ENCODE results near the gene NKX6-2. TPM values are rescaled to one million over a fixed set of nuclear protein-coding genes. Genes with fewer than 3 reads are reported as not detected.

NKX6-2 gene
- total and polyA plus RNA-seq, 2 donors from 2014 or later = 2.5 TPM; not detected in 1

- Histone ChIP-seq H3K9ac (ENCODE audit: low read length in 3 of 3) (no peak overlapping the region), H3K27ac (ENCODE audit: low read depth in 2 of 2, low read length in 2 of 2) (no peak overlapping the region), H3K4me1 (ENCODE audit: control insufficient read depth in 2 of 3, insufficient read depth in 2 of 3, low read depth in 1 of 3, low read length in 3 of 3) (no peaks in the 10 kb centered on the region), H3K27me3 (ENCODE audit: control insufficient read depth, insufficient read depth, low read length) (no peaks in the 10 kb centered on the region), H3K9me3 (ENCODE audit: control insufficient read depth in 2 of 3, insufficient read depth in 1 of 3, low read length in 3 of 3) (peaks cover 0 to 6% (median 0%) of the 10 kb centered on the region in 3 donors), H3K36me3 (ENCODE audit: control insufficient read depth in 2 of 3, insufficient read depth in 3 of 3, low read length in 3 of 3) (no peaks in the 10 kb centered on the region), H3K4me3 (ENCODE audit: low read length in 3 of 3) (no peak overlapping the region)
- TF ChIP-seq CTCF (IDR thresholded peaks at IDR 0.05; ENCODE audit: borderline replicate concordance, extremely low read depth, insufficient read depth) = no peak
- intact Hi-C loops (cut with DNase I) = no loop called here
- FAIRE-seq = no peak
- peak in 1 of 5 donors; percentile 27 for DNase-seq
Measured at GRCh38 chr10:132806561-132807003, 20.6 kb upstream of the NKX6-2 start.

- FAIRE-seq (no peak), DNase-seq (peak in 1 of 5 donors; percentile 75)
- peaks cover 0 to 6% (median 0%) of the 10 kb centered on the region in 3 donors for H3K9me3 ChIP-seq (ENCODE audit: control insufficient read depth in 2 of 3, insufficient read depth in 1 of 3, low read length in 3 of 3)
- H3K4me1 ChIP-seq (ENCODE audit: control insufficient read depth in 2 of 3, insufficient read depth in 2 of 3, low read depth in 1 of 3, low read length in 3 of 3) = no peaks in the 10 kb centered on the region
- H3K27me3 ChIP-seq (ENCODE audit: control insufficient read depth, insufficient read depth, low read length) = no peaks in the 10 kb centered on the region
- no peaks in the 10 kb centered on the region for H3K36me3 ChIP-seq (ENCODE audit: control insufficient read depth in 2 of 3, insufficient read depth in 3 of 3, low read length in 3 of 3)
- intact Hi-C loops (cut with DNase I) = no loop called here
- no peak overlapping the region for H3K9ac ChIP-seq (ENCODE audit: low read length in 3 of 3)
- no peak for TF ChIP-seq CTCF (IDR thresholded peaks at IDR 0.05; ENCODE audit: borderline replicate concordance, extremely low read depth, insufficient read depth)
- no peak overlapping the region for H3K27ac ChIP-seq (ENCODE audit: low read depth in 2 of 2, low read length in 2 of 2)
- no peak overlapping the region for H3K4me3 ChIP-seq (ENCODE audit: low read length in 3 of 3)
Measured at GRCh38 chr10:132806110-132806509, 20.2 kb upstream of the NKX6-2 start.

GRCh38 chr10:132805599-132805998 is 19.7 kb upstream of the NKX6-2 start:
- H3K9me3 ChIP-seq (ENCODE audit: control insufficient read depth in 2 of 3, insufficient read depth in 1 of 3, low read length in 3 of 3) = peaks cover 0 to 6% (median 0%) of the 10 kb centered on the region in 3 donors
- H3K27me3 ChIP-seq (ENCODE audit: control insufficient read depth, insufficient read depth, low read length) = no peaks in the 10 kb centered on the region
- no peak overlapping the region for H3K27ac ChIP-seq (ENCODE audit: low read depth in 2 of 2, low read length in 2 of 2)
- DNase-seq (peak in 2 of 5 donors; percentile 33 to 60), FAIRE-seq (no peak)
- H3K9ac ChIP-seq (ENCODE audit: low read length in 3 of 3) = no peak overlapping the region
- H3K4me3 ChIP-seq (ENCODE audit: low read length in 3 of 3) = no peak overlapping the region
- H3K4me1 ChIP-seq (ENCODE audit: control insufficient read depth in 2 of 3, insufficient read depth in 2 of 3, low read depth in 1 of 3, low read length in 3 of 3) = no peaks in the 10 kb centered on the region
- no peaks in the 10 kb centered on the region for H3K36me3 ChIP-seq (ENCODE audit: control insufficient read depth in 2 of 3, insufficient read depth in 3 of 3, low read length in 3 of 3)
- intact Hi-C loops (cut with DNase I) = no loop called here
- TF ChIP-seq CTCF (IDR thresholded peaks at IDR 0.05; ENCODE audit: borderline replicate concordance, extremely low read depth, insufficient read depth) = no peak
